ENCODE data around the gene PEAK3.

The PEAK3 gene

GRCh38 chr19:2296141-2296540 lies 14.2 kb upstream of the PEAK3 start:
- H3K36me3 ChIP-seq (ENCODE audit: control insufficient read depth, insufficient read depth, low read length): no peaks in the 10 kb centered on the region
- no peak overlapping the region for H3K23ac ChIP-seq (ENCODE audit: low read length)
- DNase-seq: no peak
- no peak overlapping the region for H2AK5ac ChIP-seq (ENCODE audit: low read length)
- H2BK5ac ChIP-seq (ENCODE audit: low read length): no peak overlapping the region
- WGBS (ENCODE audit: extremely low coverage, insufficient coverage, low lambda C conversion rate): no CpG with 5 or more reads among the region's 16 CpGs
- peaks cover 6% of the 10 kb centered on the region for H3K27me3 ChIP-seq (ENCODE audit: insufficient read depth, low read length, poor library complexity)
- H3K4me3 ChIP-seq (ENCODE audit: low read length): no peak overlapping the region
- H3K79me1 ChIP-seq (ENCODE audit: low read length): no peaks in the 10 kb centered on the region
- H3K79me2 ChIP-seq (ENCODE audit: control insufficient read depth, insufficient read depth, low read length): no peaks in the 10 kb centered on the region
- H2BK15ac ChIP-seq (replicated peaks; ENCODE audit: low read depth): no peak overlapping the region
- no peak overlapping the region for H4K8ac ChIP-seq (ENCODE audit: low read depth, low read length)
- H3K56ac ChIP-seq (ENCODE audit: low read length): no peak overlapping the region
- H2BK120ac ChIP-seq (ENCODE audit: low read depth, low read length): no peak overlapping the region
- no peak overlapping the region for H4K5ac ChIP-seq (ENCODE audit: low read length)
- H3K18ac ChIP-seq (ENCODE audit: low read length): no peak overlapping the region
- no peak overlapping the region for H3K4me2 ChIP-seq (ENCODE audit: low read length)
- no peak overlapping the region for H3K4ac ChIP-seq (ENCODE audit: low read depth, low read length)
- no peak overlapping the region for H3K27ac ChIP-seq (ENCODE audit: low read depth, low read length)
- no peak overlapping the region for H3K9ac ChIP-seq (ENCODE audit: low read length)
- H3K4me1 ChIP-seq (ENCODE audit: control insufficient read depth, low read depth, low read length): no peaks in the 10 kb centered on the region

- H2BK120ac ChIP-seq (ENCODE audit: low read depth, low read length): no peak overlapping the region
- H4K5ac ChIP-seq (ENCODE audit: low read length): no peak overlapping the region
- no peak overlapping the region for H3K4me3 ChIP-seq (ENCODE audit: low read length)
- WGBS (ENCODE audit: extremely low coverage, insufficient coverage, low lambda C conversion rate): no CpG with 5 or more reads among the region's 26 CpGs
- no peak overlapping the region for H2AK5ac ChIP-seq (ENCODE audit: low read length)
- DNase-seq: no peak
- H3K4ac ChIP-seq (ENCODE audit: low read depth, low read length): no peak overlapping the region
- H3K27ac ChIP-seq (ENCODE audit: low read depth, low read length): no peak overlapping the region
- no peak overlapping the region for H3K56ac ChIP-seq (ENCODE audit: low read length)
- H2BK15ac ChIP-seq (replicated peaks; ENCODE audit: low read depth): no peak overlapping the region
- no peaks in the 10 kb centered on the region for H3K36me3 ChIP-seq (ENCODE audit: control insufficient read depth, insufficient read depth, low read length)
- no peak overlapping the region for H3K18ac ChIP-seq (ENCODE audit: low read length)
- no peak overlapping the region for H3K9ac ChIP-seq (ENCODE audit: low read length)
- H3K4me2 ChIP-seq (ENCODE audit: low read length): no peak overlapping the region
- no peak overlapping the region for H3K23ac ChIP-seq (ENCODE audit: low read length)
- H3K27me3 ChIP-seq (ENCODE audit: insufficient read depth, low read length, poor library complexity): peaks cover 19% of the 10 kb centered on the region
- no peaks in the 10 kb centered on the region for H3K4me1 ChIP-seq (ENCODE audit: control insufficient read depth, low read depth, low read length)
- no peak overlapping the region for H2BK5ac ChIP-seq (ENCODE audit: low read length)
- H3K79me1 ChIP-seq (ENCODE audit: low read length): no peaks in the 10 kb centered on the region
- H3K79me2 ChIP-seq (ENCODE audit: control insufficient read depth, insufficient read depth, low read length): no peaks in the 10 kb centered on the region
- no peak overlapping the region for H4K8ac ChIP-seq (ENCODE audit: low read depth, low read length)
Observed at GRCh38 chr19:2294687-2295335, 12.8 kb upstream of the PEAK3 start.

GRCh38 chr19:2291185-2291751 lies 9.3 kb upstream of the PEAK3 start:
- H2BK15ac ChIP-seq (replicated peaks; ENCODE audit: low read depth): no peak overlapping the region
- no peak for DNase-seq
- no peak overlapping the region for H3K4ac ChIP-seq (ENCODE audit: low read depth, low read length)
- no peak overlapping the region for H3K23ac ChIP-seq (ENCODE audit: low read length)
- H3K4me3 ChIP-seq (ENCODE audit: low read length): no peak overlapping the region
- peak overlapping the region; percentile 29 for H3K4me2 ChIP-seq (ENCODE audit: low read length)
- peaks cover 29% of the 10 kb centered on the region for H3K27me3 ChIP-seq (ENCODE audit: insufficient read depth, low read length, poor library complexity)
- H4K5ac ChIP-seq (ENCODE audit: low read length): no peak overlapping the region
- no peaks in the 10 kb centered on the region for H3K79me2 ChIP-seq (ENCODE audit: control insufficient read depth, insufficient read depth, low read length)
- H3K56ac ChIP-seq (ENCODE audit: low read length): no peak overlapping the region
- no peak overlapping the region for H3K27ac ChIP-seq (ENCODE audit: low read depth, low read length)
- no peak overlapping the region for H3K18ac ChIP-seq (ENCODE audit: low read length)
- H3K79me1 ChIP-seq (ENCODE audit: low read length): no peaks in the 10 kb centered on the region
- H3K36me3 ChIP-seq (ENCODE audit: control insufficient read depth, insufficient read depth, low read length): no peaks in the 10 kb centered on the region
- no peak overlapping the region for H2AK5ac ChIP-seq (ENCODE audit: low read length)
- no peak overlapping the region for H2BK120ac ChIP-seq (ENCODE audit: low read depth, low read length)
- H2BK5ac ChIP-seq (ENCODE audit: low read length): no peak overlapping the region
- H3K4me1 ChIP-seq (ENCODE audit: control insufficient read depth, low read depth, low read length): no peaks in the 10 kb centered on the region
- no peak overlapping the region for H3K9ac ChIP-seq (ENCODE audit: low read length)
- WGBS (ENCODE audit: extremely low coverage, insufficient coverage, low lambda C conversion rate): no CpG with 5 or more reads among the region's 67 CpGs
- H4K8ac ChIP-seq (ENCODE audit: low read depth, low read length): no peak overlapping the region

- H3K4me2 ChIP-seq (ENCODE audit: low read length): no peak overlapping the region
- H3K9ac ChIP-seq (ENCODE audit: low read length): no peak overlapping the region
- no CpG with 5 or more reads among the region's 82 CpGs for WGBS (ENCODE audit: extremely low coverage, insufficient coverage, low lambda C conversion rate)
- H3K79me1 ChIP-seq (ENCODE audit: low read length): no peaks in the 10 kb centered on the region
- no peak overlapping the region for H2BK120ac ChIP-seq (ENCODE audit: low read depth, low read length)
- no peak overlapping the region for H2AK5ac ChIP-seq (ENCODE audit: low read length)
- H4K8ac ChIP-seq (ENCODE audit: low read depth, low read length): no peak overlapping the region
- H3K4me3 ChIP-seq (ENCODE audit: low read length): no peak overlapping the region
- DNase-seq: no peak
- H3K27ac ChIP-seq (ENCODE audit: low read depth, low read length): no peak overlapping the region
- H2BK5ac ChIP-seq (ENCODE audit: low read length): no peak overlapping the region
- H3K4ac ChIP-seq (ENCODE audit: low read depth, low read length): no peak overlapping the region
- peak overlapping the region; percentile 42 for H3K56ac ChIP-seq (ENCODE audit: low read length)
- H2BK15ac ChIP-seq (replicated peaks; ENCODE audit: low read depth): no peak overlapping the region
- no peaks in the 10 kb centered on the region for H3K79me2 ChIP-seq (ENCODE audit: control insufficient read depth, insufficient read depth, low read length)
- peak overlapping the region; percentile 80 for H3K23ac ChIP-seq (ENCODE audit: low read length)
- H3K18ac ChIP-seq (ENCODE audit: low read length): no peak overlapping the region
- no peaks in the 10 kb centered on the region for H3K36me3 ChIP-seq (ENCODE audit: control insufficient read depth, insufficient read depth, low read length)
- peaks cover 29% of the 10 kb centered on the region for H3K27me3 ChIP-seq (ENCODE audit: insufficient read depth, low read length, poor library complexity)
- no peaks in the 10 kb centered on the region for H3K4me1 ChIP-seq (ENCODE audit: control insufficient read depth, low read depth, low read length)
- H4K5ac ChIP-seq (ENCODE audit: low read length): no peak overlapping the region
Observed at GRCh38 chr19:2290441-2291184, 8.6 kb upstream of the PEAK3 start.

GRCh38 chr19:2289714-2290435 lies 7.9 kb upstream of the PEAK3 start:
- Histone ChIP-seq H3K4me3 (ENCODE audit: low read length) (no peak overlapping the region), H3K4me1 (ENCODE audit: control insufficient read depth, low read depth, low read length) (no peaks in the 10 kb centered on the region), H3K79me2 (ENCODE audit: control insufficient read depth, insufficient read depth, low read length) (no peaks in the 10 kb centered on the region), H3K56ac (ENCODE audit: low read length) (peak overlapping the region; percentile 42), H3K23ac (ENCODE audit: low read length) (no peak overlapping the region), H3K27me3 (ENCODE audit: insufficient read depth, low read length, poor library complexity) (peaks cover 29% of the 10 kb centered on the region), H3K4ac (ENCODE audit: low read depth, low read length) (no peak overlapping the region), H3K4me2 (ENCODE audit: low read length) (no peak overlapping the region), H3K18ac (ENCODE audit: low read length) (no peak overlapping the region), H4K8ac (ENCODE audit: low read depth, low read length) (no peak overlapping the region), H2AK5ac (ENCODE audit: low read length) (no peak overlapping the region), H3K27ac (ENCODE audit: low read depth, low read length) (no peak overlapping the region), H4K5ac (ENCODE audit: low read length) (no peak overlapping the region), H3K9ac (ENCODE audit: low read length) (no peak overlapping the region), H2BK15ac (replicated peaks; ENCODE audit: low read depth) (no peak overlapping the region), H3K79me1 (ENCODE audit: low read length) (no peaks in the 10 kb centered on the region), H2BK120ac (ENCODE audit: low read depth, low read length) (no peak overlapping the region), H3K36me3 (ENCODE audit: control insufficient read depth, insufficient read depth, low read length) (no peaks in the 10 kb centered on the region), H2BK5ac (ENCODE audit: low read length) (no peak overlapping the region)
- DNase-seq: no peak
- WGBS (ENCODE audit: extremely low coverage, insufficient coverage, low lambda C conversion rate): no CpG with 5 or more reads among the region's 74 CpGs

All from mesendoderm (in vitro differentiated cells).